K562 (cell line): Measurements from ENCODE around the gene GALNT15. TPM values are rescaled to one million over a fixed set of nuclear protein-coding genes. Genes with fewer than 3 reads are reported as not detected.

ENCODE experiments used
- ATAC-seq: fragments of 200-7000 bp; cut with Tn5 transposase; 3 replicates; pipeline ENCODE4 v1.9.1; 2020; ENCODE audit warnings: moderate library complexity
- BruUV-seq: library from RNA; stranded (reverse); fragments of 400-500 nt; replicated peaks from 2 replicates; lab custom pipeline; 2021; lab: Mats Ljungman, UMichigan
- CTCF ChIA-PET: fragments of 300-600 bp; formaldehyde crosslinking; extraction: SDS; loops from one replicate; lab custom pipeline; 2021; ENCODE audit warnings: low intra/inter-chr PET ratio; lab: Yijun Ruan, JAX
- POLR2A ChIA-PET: fragments of 300-600, 350-650 bp; sonication (Branson Sonifier 250); formaldehyde crosslinking; extraction: SDS; loops from one replicate; lab custom pipeline; 2021; ENCODE audit warnings: antibody characterized with exemption, inconsistent platforms; lab: Yijun Ruan, JAX
- DNase-seq, 4 experiments: peaks; one replicate each; pipeline versions ENCODE4 v3.0.0 to v3.0.0-alpha.2; 2011 to 2018; ENCODE audit warnings: low spot score in 3 of 4, mixed read lengths in 3 of 4; ENCODE audit errors: extremely low read depth in 1 of 4
- FAIRE-seq: peaks from 2 replicates; lab custom pipeline; 2011; peaks lifted over from hg19 to GRCh38; lab: Jason Lieb, UNC
- H2AFZ ChIP-seq: 2 replicates; pipeline ENCODE4 v1.6.0; 2011; ENCODE audit warnings: low read depth, low read length, control low read depth, inconsistent platforms
- H3K27ac ChIP-seq: fragments of 200-600 bp; 3 replicates; pipeline ENCODE4 v1.8.0; 2011; ENCODE audit warnings: low read depth, mild to moderate bottlenecking, control low read depth, inconsistent platforms, low read length, moderate library complexity, mixed read lengths; ENCODE audit errors: extremely low read depth
- H3K27me3 ChIP-seq, 2 experiments: fragments of 300-600 bp in 1 of 2; 2 replicates in 1 of 2; 3 replicates in 1 of 2; pipeline versions ENCODE4 v1.6.0 to v1.8.0; 2011; ENCODE audit warnings: inconsistent platforms in 2 of 2, low read length in 2 of 2, mild to moderate bottlenecking in 1 of 2, mixed read lengths in 1 of 2, moderate library complexity in 1 of 2; ENCODE audit not compliant: control insufficient read depth in 2 of 2, insufficient read depth in 2 of 2
- H3K36me3 ChIP-seq: fragments of 300-600 bp; 3 replicates; pipeline ENCODE4 v1.8.0; 2011; ENCODE audit warnings: mild to moderate bottlenecking, low read length, inconsistent platforms; ENCODE audit not compliant: control insufficient read depth, insufficient read depth
- H3K4me1 ChIP-seq, 2 experiments: fragments of 200-600 bp in 1 of 2; replicated peaks in 1 of 2; 2 replicates in 1 of 2; 3 replicates in 1 of 2; pipeline versions ENCODE4 v1.5.1 to v1.8.0; 2011; ENCODE audit warnings: inconsistent platforms in 2 of 2, low read length in 2 of 2, mild to moderate bottlenecking in 1 of 2, mixed read lengths in 1 of 2, moderate library complexity in 1 of 2; ENCODE audit not compliant: control insufficient read depth in 2 of 2, insufficient read depth in 2 of 2
- H3K4me2 ChIP-seq: 2 replicates; pipeline ENCODE4 v1.6.1; 2011; ENCODE audit warnings: low read length, control low read depth, inconsistent platforms, mixed read lengths; ENCODE audit not compliant: insufficient read depth
- H3K4me3 ChIP-seq: fragments of 200-600 bp; sonication (generic), shearing (Covaris generic); 2 replicates; pipeline ENCODE4 v1.5.1; 2016; ENCODE audit warnings: control low read depth, inconsistent platforms
- H3K79me2 ChIP-seq: fragments of 200-600 bp; 3 replicates; pipeline ENCODE4 v1.8.0; 2011; ENCODE audit warnings: low read length, inconsistent platforms; ENCODE audit not compliant: control insufficient read depth, insufficient read depth
- H3K9ac ChIP-seq, 2 experiments: 2 replicates each; pipeline versions ENCODE4 v1.6.0 to v1.6.1; 2011; ENCODE audit warnings: low read depth in 2 of 2, low read length in 2 of 2, control low read depth in 1 of 2, inconsistent platforms in 1 of 2, mild to moderate bottlenecking in 1 of 2, mixed read lengths in 1 of 2; ENCODE audit not compliant: insufficient read depth in 1 of 2
- H3K9me1 ChIP-seq: one replicate; pipeline ENCODE4 v1.6.0; 2011; ENCODE audit warnings: inconsistent platforms, mild to moderate bottlenecking, low read length, moderate library complexity; ENCODE audit not compliant: control insufficient read depth, insufficient read depth
- H3K9me3 ChIP-seq: replicated peaks from 2 replicates; pipeline ENCODE4 v1.5.1; 2011; ENCODE audit warnings: low read depth, low read length, inconsistent platforms; ENCODE audit not compliant: control insufficient read depth, insufficient read depth
- H4K20me1 ChIP-seq: replicated peaks from 2 replicates; pipeline ENCODE4 v1.6.1; 2011; ENCODE audit warnings: low read length, inconsistent platforms, mixed read lengths; ENCODE audit not compliant: control insufficient read depth, insufficient read depth
- BHLHE40 ChIP-seq: IDR thresholded peaks from 2 replicates; pipeline ENCODE4 v1.6.1; 2011; ENCODE audit warnings: low read length, improper control_type of control experiment
- JUN ChIP-seq, 2 experiments: sonication (generic) in 1 of 2; formaldehyde crosslinking in 1 of 2; IDR thresholded peaks; 2 replicates each; pipeline versions ENCODE4 v1.6.1 to v1.8.0; 2012 to 2022; ENCODE audit warnings: borderline replicate concordance in 2 of 2, mild to moderate bottlenecking in 2 of 2, improper control_type of control experiment in 1 of 2, low read depth in 1 of 2, low read length in 1 of 2, missing genetic modification reagents in 1 of 2
- RB1 ChIP-seq: fragments of 450-650 bp; IDR thresholded peaks from 2 replicates; pipeline ENCODE4 v1.6.1; 2017; ENCODE audit warnings: low read depth, mild to moderate bottlenecking
- RFX7 ChIP-seq: fragments of 250-450 bp; sonication (Bioruptor Pico); IDR thresholded peaks from 2 replicates; pipeline ENCODE4 v1.5.1; 2021; ENCODE audit warnings: mild to moderate bottlenecking
- XRCC5 ChIP-seq: fragments of 200-400 bp; formaldehyde crosslinking; IDR thresholded peaks from 2 replicates; pipeline ENCODE4 v1.6.1; 2017; ENCODE audit warnings: low read depth, mild to moderate bottlenecking, low read length
- ZBTB1 ChIP-seq: sonication (generic); formaldehyde crosslinking; IDR thresholded peaks from 2 replicates; pipeline ENCODE4 v1.8.1; 2023; ENCODE audit warnings: missing genetic modification reagents, low read depth, mild to moderate bottlenecking, borderline replicate concordance
- ZNF311 ChIP-seq: fragments of 250-450 bp; sonication (Bioruptor Pico); IDR thresholded peaks from 2 replicates; pipeline ENCODE4 v1.4.0; 2020; ENCODE audit warnings: mild to moderate bottlenecking, moderate library complexity
- ZNF436 ChIP-seq: fragments of 250-450, 450-650 bp; sonication (Bioruptor Pico); formaldehyde crosslinking; IDR thresholded peaks from 2 replicates; pipeline ENCODE4 v1.7.0; 2020; ENCODE audit warnings: mild to moderate bottlenecking
- WGBS: fragments of 100-300 bp; shearing (Covaris generic); methylation state at CpG from one replicate; pipeline ENCODE4 v1.1.6; 2016; ENCODE audit warnings: low coverage, mixed read lengths; ENCODE audit not compliant: insufficient coverage; ENCODE audit errors: missing lambda C conversion rate; 5-methylcytosine and 5-hydroxymethylcytosine counted together
- in situ Hi-C: fragments of 300-500 bp; cut with MboI; formaldehyde crosslinking; loops from 4 replicates; pipeline ENCODE4 v1.15.0; 2018; ENCODE audit warnings: inconsistent platforms, mixed read lengths
- intact Hi-C: fragments of 100-400 bp; cut with micrococcal nuclease; formaldehyde crosslinking; loops from 2 replicates; pipeline ENCODE4 v1.14.2; 2022
- polyA plus RNA-seq, 8 experiments: library from polyadenylated mRNA; depleted of rRNA in 4 of 8; stranded (reverse) in 5 of 8; unstranded in 3 of 8; fragments of >200 nt; fragmentation: Nextera tagmentation in 2 of 8; fragmentation: Illumina TruSeq in 1 of 8; extraction: Ambion mirVana in 2 of 8; extraction: Trizol in 1 of 8; gene quantifications; 2 replicates each; pipeline versions ENCODE4 v1.2.1 to v1.2.3, GENCODE V29; 2011 to 2014; ENCODE audit warnings: inconsistent platforms in 1 of 8, missing spikeins in 1 of 8
- total RNA-seq, 7 experiments: library from RNA; depleted of rRNA in 6 of 7; stranded (reverse); fragments of >200 nt in 6 of 7; fragmentation: Illumina TruSeq in 2 of 7; extraction: Trizol in 2 of 7; gene quantifications; 2 replicates each; pipeline versions ENCODE4 v1.2.1 to v1.2.3, GENCODE V29; 2011 to 2021; ENCODE audit warnings: low replicate concordance in 1 of 7
- TF ChIP-seq, protein P1 (sequence below): fragments of 250-450 bp; sonication (Bioruptor Pico); IDR thresholded peaks from 2 replicates; pipeline ENCODE4 v1.4.0; 2020
- TF ChIP-seq, protein P2 (sequence below): sonication (generic); formaldehyde crosslinking; IDR thresholded peaks from 2 replicates; pipeline ENCODE4 v1.8.1; 2023; ENCODE audit warnings: mild to moderate bottlenecking, missing genetic modification reagents
- TF ChIP-seq, protein P3 (sequence below), 2 experiments: fragments of 200-800 bp in 1 of 2; sonication (Bioruptor generic) in 1 of 2; sonication (generic) in 1 of 2; formaldehyde crosslinking in 1 of 2; IDR thresholded peaks in 1 of 2; conservative IDR thresholded peaks in 1 of 2; 2 replicates each; pipeline versions ENCODE4 v1.5.0 to v1.6.1; 2016 to 2020; ENCODE audit warnings: missing compliant biosample characterization in 1 of 2, missing genetic modification characterization in 1 of 2, missing genetic modification reagents in 1 of 2

GALNT15 gene
- total and polyA plus RNA-seq, 9 of the 15 experiments (the other 6 are each of a cell fraction or from before 2014, with no cell fraction given), result not detected

DNA sequence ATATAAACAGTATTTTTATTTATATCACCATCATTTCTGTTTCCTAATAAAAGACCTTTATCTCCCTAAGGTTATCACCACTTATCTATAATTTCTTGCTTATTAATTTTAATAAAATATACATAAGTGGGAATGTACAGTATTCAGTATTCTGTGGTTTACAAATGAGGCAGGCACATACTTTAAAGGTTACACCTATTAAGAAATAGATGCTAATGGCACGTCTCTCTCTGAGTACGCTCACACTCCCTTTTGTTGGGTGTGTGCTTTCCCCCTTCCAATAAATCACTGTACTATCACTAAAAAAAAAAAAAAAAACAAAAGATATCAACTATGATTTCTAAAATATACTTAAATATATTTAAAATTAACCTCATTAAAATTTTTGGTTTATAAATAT lies 99.4 kb downstream of the GALNT15 start (continued):
- TF ChIP-seq, protein P1, sequence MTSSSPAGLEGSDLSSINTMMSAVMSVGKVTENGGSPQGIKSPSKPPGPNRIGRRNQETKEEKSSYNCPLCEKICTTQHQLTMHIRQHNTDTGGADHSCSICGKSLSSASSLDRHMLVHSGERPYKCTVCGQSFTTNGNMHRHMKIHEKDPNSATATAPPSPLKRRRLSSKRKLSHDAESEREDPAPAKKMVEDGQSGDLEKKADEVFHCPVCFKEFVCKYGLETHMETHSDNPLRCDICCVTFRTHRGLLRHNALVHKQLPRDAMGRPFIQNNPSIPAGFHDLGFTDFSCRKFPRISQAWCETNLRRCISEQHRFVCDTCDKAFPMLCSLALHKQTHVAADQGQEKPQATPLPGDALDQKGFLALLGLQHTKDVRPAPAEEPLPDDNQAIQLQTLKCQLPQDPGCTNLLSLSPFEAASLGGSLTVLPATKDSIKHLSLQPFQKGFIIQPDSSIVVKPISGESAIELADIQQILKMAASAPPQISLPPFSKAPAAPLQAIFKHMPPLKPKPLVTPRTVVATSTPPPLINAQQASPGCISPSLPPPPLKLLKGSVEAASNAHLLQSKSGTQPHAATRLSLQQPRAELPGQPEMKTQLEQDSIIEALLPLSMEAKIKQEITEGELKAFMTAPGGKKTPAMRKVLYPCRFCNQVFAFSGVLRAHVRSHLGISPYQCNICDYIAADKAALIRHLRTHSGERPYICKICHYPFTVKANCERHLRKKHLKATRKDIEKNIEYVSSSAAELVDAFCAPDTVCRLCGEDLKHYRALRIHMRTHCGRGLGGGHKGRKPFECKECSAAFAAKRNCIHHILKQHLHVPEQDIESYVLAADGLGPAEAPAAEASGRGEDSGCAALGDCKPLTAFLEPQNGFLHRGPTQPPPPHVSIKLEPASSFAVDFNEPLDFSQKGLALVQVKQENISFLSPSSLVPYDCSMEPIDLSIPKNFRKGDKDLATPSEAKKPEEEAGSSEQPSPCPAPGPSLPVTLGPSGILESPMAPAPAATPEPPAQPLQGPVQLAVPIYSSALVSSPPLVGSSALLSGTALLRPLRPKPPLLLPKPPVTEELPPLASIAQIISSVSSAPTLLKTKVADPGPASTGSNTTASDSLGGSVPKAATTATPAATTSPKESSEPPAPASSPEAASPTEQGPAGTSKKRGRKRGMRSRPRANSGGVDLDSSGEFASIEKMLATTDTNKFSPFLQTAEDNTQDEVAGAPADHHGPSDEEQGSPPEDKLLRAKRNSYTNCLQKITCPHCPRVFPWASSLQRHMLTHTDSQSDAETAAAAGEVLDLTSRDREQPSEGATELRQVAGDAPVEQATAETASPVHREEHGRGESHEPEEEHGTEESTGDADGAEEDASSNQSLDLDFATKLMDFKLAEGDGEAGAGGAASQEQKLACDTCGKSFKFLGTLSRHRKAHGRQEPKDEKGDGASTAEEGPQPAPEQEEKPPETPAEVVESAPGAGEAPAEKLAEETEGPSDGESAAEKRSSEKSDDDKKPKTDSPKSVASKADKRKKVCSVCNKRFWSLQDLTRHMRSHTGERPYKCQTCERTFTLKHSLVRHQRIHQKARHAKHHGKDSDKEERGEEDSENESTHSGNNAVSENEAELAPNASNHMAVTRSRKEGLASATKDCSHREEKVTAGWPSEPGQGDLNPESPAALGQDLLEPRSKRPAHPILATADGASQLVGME (CRISPR knock-in tag), result no peak

GRCh38 chr3:16277471-16277870 lies 103.0 kb downstream of the GALNT15 start:
- DNase-seq (no peak), ATAC-seq (no peak), FAIRE-seq (peak; percentile 15)
- Histone ChIP-seq H4K20me1 (no peaks in the 10 kb centered on the region; the same call in 1 of the 2 replicates), H3K36me3 (peaks cover 91% of the 10 kb centered on the region), H3K4me3 (no peak overlapping the region), H3K9me3 (no peaks in the 10 kb centered on the region), H3K4me1 (no peaks in the 10 kb centered on the region), H3K79me2 (0 out of 3 replicates have a peak, but pooled peaks cover 3% of the 10 kb centered on the region), H2AFZ (no peak overlapping the region), H3K4me2 (no peak overlapping the region), H3K27me3 (no peaks in the 10 kb centered on the region), H3K9me1 (no peaks in the 10 kb centered on the region), H3K27ac (no peak overlapping the region), H3K9ac (no peak overlapping the region)
- in situ Hi-C loops, result no loop called here
- ChIA-PET CTCF (no interaction called here), POLR2A (interaction anchor here (0.5 to 1.0 kb wide), 2 partner anchors 10 to 40 kb away, joined by 3 to 4 read pairs; no protein-coding TSS in a partner anchor)
- intact Hi-C loops, result no loop called here
- WGBS, result 90% methylated on average over 3 of the region's 3 CpGs
- no TSS peak for BruUV-seq
- TF ChIP-seq ZNF436 (CRISPR knock-in tag) (no peak), BHLHE40 (no peak), RB1 (no peak), ZNF311 (CRISPR knock-in tag) (no peak), XRCC5 (no peak), RFX7 (CRISPR knock-in tag) (no peak), JUN (IDR thresholded peaks at IDR 0.05; ENCODE audit: borderline replicate concordance, low read depth, low read length) (no peak), JUN (CRISPR knock-in tag; IDR thresholded peaks at IDR 0.05; ENCODE audit: borderline replicate concordance) (no peak), ZBTB1 (CRISPR knock-in tag) (no peak)
- TF ChIP-seq, protein P2, sequence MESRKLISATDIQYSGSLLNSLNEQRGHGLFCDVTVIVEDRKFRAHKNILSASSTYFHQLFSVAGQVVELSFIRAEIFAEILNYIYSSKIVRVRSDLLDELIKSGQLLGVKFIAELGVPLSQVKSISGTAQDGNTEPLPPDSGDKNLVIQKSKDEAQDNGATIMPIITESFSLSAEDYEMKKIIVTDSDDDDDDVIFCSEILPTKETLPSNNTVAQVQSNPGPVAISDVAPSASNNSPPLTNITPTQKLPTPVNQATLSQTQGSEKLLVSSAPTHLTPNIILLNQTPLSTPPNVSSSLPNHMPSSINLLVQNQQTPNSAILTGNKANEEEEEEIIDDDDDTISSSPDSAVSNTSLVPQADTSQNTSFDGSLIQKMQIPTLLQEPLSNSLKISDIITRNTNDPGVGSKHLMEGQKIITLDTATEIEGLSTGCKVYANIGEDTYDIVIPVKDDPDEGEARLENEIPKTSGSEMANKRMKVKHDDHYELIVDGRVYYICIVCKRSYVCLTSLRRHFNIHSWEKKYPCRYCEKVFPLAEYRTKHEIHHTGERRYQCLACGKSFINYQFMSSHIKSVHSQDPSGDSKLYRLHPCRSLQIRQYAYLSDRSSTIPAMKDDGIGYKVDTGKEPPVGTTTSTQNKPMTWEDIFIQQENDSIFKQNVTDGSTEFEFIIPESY (CRISPR knock-in tag), result no peak
- TF ChIP-seq, protein P3, sequence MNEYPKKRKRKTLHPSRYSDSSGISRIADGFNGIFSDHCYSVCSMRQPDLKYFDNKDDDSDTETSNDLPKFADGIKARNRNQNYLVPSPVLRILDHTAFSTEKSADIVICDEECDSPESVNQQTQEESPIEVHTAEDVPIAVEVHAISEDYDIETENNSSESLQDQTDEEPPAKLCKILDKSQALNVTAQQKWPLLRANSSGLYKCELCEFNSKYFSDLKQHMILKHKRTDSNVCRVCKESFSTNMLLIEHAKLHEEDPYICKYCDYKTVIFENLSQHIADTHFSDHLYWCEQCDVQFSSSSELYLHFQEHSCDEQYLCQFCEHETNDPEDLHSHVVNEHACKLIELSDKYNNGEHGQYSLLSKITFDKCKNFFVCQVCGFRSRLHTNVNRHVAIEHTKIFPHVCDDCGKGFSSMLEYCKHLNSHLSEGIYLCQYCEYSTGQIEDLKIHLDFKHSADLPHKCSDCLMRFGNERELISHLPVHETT (CRISPR knock-in tag; conservative IDR thresholded peaks at IDR 0.05 in 1 of 2, IDR thresholded peaks at IDR 0.05 in 1 of 2), result no peak
